ENCODE measurements around the gene BRPF3. TPM values are rescaled to one million over a fixed set of nuclear protein-coding genes. Genes with fewer than 3 reads are reported as not detected.

BRPF3 gene
- total and polyA plus RNA-seq, 2 of the 13 experiments (the other 11 are each of a cell fraction or from before 2014, with no cell fraction given): 12.3 to 22.9 TPM

DNA sequence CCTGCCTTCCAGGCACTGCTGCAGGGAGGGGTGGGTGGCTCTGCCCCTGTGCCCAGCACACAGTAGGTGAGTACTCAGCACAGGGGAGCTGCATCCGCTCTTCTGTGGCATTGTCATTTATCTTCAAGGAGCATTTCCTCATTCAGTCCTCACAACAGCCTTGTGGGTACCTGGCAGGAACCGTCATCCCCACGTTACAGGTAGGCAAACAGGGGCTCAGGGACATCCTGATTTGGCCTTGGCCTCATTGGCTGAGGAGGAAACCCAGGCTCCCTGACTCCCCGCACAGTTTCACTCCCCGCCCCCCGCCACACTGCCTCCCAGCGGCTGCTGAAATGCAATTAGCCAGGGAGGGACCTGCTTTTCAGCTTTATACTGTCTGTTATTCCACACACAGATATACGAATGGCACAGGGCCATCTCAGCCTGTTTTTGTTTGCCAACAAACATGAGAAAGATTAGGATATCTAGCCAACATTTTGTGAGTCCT lies 49.1 kb downstream of the BRPF3 start (continued):
- TF ChIP-seq, protein P1, sequence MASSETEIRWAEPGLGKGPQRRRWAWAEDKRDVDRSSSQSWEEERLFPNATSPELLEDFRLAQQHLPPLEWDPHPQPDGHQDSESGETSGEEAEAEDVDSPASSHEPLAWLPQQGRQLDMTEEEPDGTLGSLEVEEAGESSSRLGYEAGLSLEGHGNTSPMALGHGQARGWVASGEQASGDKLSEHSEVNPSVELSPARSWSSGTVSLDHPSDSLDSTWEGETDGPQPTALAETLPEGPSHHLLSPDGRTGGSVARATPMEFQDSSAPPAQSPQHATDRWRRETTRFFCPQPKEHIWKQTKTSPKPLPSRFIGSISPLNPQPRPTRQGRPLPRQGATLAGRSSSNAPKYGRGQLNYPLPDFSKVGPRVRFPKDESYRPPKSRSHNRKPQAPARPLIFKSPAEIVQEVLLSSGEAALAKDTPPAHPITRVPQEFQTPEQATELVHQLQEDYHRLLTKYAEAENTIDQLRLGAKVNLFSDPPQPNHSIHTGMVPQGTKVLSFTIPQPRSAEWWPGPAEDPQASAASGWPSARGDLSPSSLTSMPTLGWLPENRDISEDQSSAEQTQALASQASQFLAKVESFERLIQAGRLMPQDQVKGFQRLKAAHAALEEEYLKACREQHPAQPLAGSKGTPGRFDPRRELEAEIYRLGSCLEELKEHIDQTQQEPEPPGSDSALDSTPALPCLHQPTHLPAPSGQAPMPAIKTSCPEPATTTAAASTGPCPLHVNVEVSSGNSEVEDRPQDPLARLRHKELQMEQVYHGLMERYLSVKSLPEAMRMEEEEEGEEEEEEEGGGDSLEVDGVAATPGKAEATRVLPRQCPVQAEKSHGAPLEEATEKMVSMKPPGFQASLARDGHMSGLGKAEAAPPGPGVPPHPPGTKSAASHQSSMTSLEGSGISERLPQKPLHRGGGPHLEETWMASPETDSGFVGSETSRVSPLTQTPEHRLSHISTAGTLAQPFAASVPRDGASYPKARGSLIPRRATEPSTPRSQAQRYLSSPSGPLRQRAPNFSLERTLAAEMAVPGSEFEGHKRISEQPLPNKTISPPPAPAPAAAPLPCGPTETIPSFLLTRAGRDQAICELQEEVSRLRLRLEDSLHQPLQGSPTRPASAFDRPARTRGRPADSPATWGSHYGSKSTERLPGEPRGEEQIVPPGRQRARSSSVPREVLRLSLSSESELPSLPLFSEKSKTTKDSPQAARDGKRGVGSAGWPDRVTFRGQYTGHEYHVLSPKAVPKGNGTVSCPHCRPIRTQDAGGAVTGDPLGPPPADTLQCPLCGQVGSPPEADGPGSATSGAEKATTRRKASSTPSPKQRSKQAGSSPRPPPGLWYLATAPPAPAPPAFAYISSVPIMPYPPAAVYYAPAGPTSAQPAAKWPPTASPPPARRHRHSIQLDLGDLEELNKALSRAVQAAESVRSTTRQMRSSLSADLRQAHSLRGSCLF (CRISPR knock-in tag; IDR thresholded peaks at IDR 0.05; ENCODE audit: borderline replicate concordance): no peak
- TF ChIP-seq, protein P2, sequence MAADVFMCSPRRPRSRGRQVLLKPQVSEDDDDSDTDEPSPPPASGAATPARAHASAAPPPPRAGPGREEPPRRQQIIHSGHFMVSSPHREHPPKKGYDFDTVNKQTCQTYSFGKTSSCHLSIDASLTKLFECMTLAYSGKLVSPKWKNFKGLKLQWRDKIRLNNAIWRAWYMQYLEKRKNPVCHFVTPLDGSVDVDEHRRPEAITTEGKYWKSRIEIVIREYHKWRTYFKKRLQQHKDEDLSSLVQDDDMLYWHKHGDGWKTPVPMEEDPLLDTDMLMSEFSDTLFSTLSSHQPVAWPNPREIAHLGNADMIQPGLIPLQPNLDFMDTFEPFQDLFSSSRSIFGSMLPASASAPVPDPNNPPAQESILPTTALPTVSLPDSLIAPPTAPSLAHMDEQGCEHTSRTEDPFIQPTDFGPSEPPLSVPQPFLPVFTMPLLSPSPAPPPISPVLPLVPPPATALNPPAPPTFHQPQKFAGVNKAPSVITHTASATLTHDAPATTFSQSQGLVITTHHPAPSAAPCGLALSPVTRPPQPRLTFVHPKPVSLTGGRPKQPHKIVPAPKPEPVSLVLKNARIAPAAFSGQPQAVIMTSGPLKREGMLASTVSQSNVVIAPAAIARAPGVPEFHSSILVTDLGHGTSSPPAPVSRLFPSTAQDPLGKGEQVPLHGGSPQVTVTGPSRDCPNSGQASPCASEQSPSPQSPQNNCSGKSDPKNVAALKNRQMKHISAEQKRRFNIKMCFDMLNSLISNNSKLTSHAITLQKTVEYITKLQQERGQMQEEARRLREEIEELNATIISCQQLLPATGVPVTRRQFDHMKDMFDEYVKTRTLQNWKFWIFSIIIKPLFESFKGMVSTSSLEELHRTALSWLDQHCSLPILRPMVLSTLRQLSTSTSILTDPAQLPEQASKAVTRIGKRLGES (CRISPR knock-in tag; IDR thresholded peaks at IDR 0.05; ENCODE audit: borderline replicate concordance): no peak
- TF ChIP-seq, protein P3, sequence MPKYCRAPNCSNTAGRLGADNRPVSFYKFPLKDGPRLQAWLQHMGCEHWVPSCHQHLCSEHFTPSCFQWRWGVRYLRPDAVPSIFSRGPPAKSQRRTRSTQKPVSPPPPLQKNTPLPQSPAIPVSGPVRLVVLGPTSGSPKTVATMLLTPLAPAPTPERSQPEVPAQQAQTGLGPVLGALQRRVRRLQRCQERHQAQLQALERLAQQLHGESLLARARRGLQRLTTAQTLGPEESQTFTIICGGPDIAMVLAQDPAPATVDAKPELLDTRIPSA (CRISPR knock-in tag; IDR thresholded peaks at IDR 0.05; ENCODE audit: borderline replicate concordance): no peak
- TF ChIP-seq, protein P4, sequence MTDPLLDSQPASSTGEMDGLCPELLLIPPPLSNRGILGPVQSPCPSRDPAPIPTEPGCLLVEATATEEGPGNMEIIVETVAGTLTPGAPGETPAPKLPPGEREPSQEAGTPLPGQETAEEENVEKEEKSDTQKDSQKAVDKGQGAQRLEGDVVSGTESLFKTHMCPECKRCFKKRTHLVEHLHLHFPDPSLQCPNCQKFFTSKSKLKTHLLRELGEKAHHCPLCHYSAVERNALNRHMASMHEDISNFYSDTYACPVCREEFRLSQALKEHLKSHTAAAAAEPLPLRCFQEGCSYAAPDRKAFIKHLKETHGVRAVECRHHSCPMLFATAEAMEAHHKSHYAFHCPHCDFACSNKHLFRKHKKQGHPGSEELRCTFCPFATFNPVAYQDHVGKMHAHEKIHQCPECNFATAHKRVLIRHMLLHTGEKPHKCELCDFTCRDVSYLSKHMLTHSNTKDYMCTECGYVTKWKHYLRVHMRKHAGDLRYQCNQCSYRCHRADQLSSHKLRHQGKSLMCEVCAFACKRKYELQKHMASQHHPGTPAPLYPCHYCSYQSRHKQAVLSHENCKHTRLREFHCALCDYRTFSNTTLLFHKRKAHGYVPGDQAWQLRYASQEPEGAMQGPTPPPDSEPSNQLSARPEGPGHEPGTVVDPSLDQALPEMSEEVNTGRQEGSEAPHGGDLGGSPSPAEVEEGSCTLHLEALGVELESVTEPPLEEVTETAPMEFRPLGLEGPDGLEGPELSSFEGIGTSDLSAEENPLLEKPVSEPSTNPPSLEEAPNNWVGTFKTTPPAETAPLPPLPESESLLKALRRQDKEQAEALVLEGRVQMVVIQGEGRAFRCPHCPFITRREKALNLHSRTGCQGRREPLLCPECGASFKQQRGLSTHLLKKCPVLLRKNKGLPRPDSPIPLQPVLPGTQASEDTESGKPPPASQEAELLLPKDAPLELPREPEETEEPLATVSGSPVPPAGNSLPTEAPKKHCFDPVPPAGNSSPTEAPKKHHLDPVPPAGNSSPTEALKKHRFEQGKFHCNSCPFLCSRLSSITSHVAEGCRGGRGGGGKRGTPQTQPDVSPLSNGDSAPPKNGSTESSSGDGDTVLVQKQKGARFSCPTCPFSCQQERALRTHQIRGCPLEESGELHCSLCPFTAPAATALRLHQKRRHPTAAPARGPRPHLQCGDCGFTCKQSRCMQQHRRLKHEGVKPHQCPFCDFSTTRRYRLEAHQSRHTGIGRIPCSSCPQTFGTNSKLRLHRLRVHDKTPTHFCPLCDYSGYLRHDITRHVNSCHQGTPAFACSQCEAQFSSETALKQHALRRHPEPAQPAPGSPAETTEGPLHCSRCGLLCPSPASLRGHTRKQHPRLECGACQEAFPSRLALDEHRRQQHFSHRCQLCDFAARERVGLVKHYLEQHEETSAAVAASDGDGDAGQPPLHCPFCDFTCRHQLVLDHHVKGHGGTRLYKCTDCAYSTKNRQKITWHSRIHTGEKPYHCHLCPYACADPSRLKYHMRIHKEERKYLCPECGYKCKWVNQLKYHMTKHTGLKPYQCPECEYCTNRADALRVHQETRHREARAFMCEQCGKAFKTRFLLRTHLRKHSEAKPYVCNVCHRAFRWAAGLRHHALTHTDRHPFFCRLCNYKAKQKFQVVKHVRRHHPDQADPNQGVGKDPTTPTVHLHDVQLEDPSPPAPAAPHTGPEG (CRISPR knock-in tag; IDR thresholded peaks at IDR 0.05): no peak
- no peak for TF ChIP-seq ZNF678 (CRISPR knock-in tag; IDR thresholded peaks at IDR 0.05)
- TF ChIP-seq ZNF577 (CRISPR knock-in tag; IDR thresholded peaks at IDR 0.05; ENCODE audit: borderline replicate concordance, low read depth): no peak
- TF ChIP-seq PRPF4 (IDR thresholded peaks at IDR 0.05; ENCODE audit: low read depth, low read length, poor library complexity, severe bottlenecking): no peak
- TF ChIP-seq NR1H2 (CRISPR knock-in tag; IDR thresholded peaks at IDR 0.05; ENCODE audit: borderline replicate concordance, low read depth): no peak
- TF ChIP-seq EED (CRISPR knock-in tag; IDR thresholded peaks at IDR 0.05): no peak
- TF ChIP-seq, protein P5, sequence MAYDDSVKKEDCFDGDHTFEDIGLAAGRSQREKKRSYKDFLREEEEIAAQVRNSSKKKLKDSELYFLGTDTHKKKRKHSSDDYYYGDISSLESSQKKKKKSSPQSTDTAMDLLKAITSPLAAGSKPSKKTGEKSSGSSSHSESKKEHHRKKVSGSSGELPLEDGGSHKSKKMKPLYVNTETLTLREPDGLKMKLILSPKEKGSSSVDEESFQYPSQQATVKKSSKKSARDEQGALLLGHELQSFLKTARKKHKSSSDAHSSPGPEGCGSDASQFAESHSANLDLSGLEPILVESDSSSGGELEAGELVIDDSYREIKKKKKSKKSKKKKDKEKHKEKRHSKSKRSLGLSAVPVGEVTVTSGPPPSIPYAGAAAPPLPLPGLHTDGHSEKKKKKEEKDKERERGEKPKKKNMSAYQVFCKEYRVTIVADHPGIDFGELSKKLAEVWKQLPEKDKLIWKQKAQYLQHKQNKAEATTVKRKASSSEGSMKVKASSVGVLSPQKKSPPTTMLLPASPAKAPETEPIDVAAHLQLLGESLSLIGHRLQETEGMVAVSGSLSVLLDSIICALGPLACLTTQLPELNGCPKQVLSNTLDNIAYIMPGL (CRISPR knock-in tag; IDR thresholded peaks at IDR 0.05; ENCODE audit: borderline replicate concordance in 1 of 2, low read depth in 1 of 2): peak; percentile 34 to 39; a peak in 1 of 4 replicates
- no peak for TF ChIP-seq ZKSCAN8 (CRISPR knock-in tag; IDR thresholded peaks at IDR 0.05; ENCODE audit: borderline replicate concordance)

Data from HepG2 (cell line).